NCI-H2107 (cell line): ENCODE measurements around the gene REG4.

Experiments used
- DNase-seq: peaks from one replicate; lab custom pipeline; 2025; lab: John Stamatoyannopoulos, UW

Gene REG4

GRCh38 chr1:119779869-119780356, 31.3 kb downstream of the REG4 start:
- DNase-seq: no peak

DNA sequence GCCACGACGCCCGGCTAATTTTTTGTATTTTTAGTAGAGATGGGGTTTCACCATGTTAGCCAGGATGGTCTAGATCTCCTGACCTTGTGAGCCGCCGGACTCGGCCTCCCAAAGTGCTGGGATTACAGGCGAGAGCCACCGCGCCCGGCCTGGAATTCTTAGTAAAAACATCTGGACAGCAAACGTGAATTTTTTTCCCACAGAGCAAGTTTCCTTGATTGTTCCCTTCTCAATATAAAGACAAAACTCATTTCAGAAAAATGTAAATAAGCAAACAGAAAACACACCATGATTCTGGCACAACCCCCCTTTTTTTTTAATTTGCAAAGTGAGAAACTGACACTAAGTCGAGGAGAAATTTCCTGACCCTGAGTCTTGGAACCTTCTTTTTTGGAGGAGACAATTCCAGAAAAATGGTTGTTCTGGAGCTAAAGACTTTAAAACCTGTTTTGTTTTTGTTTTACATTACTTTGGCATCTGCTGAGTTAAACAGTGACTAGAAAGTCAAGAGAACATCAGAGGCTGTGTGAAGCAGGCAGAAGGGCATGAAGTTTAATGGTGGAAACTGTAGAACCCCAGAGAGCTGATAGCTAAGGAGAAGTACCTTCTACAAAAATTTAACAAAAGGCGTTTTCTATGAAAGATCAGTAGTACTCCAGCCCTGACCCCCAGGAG, 32.2 kb downstream of the REG4 start:
- DNase-seq: no peak

GRCh38 chr1:119778359-119778758, 32.9 kb downstream of the REG4 start:
- no peak for DNase-seq

DNA sequence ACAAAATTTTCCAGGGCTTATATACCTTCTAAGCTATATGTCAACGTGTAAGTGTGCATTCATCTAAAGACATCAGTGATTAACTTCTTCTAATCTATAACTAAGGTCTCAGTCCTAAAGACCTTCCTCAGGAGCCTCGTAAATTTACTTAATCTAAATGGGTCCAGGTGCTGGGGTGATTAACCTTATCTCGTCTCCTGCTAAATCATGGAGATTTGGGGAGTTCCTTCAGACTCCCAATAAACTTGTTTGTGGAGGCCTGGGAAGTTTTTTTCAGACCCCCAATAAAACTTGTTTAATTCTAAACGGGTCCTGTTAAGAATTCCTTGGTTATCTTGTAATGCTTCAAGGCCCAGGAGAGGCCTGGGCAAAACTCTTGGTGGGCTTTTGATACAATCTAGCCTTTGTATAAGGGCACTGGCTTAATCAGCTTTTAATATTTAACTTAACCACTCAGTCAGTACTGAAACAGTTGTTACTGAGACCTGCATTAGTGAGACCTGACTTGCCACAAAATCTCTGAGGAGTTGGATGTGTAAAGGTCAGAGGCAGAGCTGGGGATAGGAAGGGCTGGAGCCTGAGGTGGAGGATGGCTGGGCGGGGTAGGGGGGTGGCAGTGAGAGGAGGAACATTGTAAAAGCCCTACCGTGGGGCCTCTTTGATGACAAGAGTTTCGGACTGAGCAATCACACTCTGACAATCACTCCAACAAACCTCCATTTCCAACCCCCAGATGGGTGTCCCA, 36.3 kb downstream of the REG4 start:
- DNase-seq: no peak

GRCh38 chr1:119773711-119774241, 37.5 kb downstream of the REG4 start:
- DNase-seq: no peak

DNA sequence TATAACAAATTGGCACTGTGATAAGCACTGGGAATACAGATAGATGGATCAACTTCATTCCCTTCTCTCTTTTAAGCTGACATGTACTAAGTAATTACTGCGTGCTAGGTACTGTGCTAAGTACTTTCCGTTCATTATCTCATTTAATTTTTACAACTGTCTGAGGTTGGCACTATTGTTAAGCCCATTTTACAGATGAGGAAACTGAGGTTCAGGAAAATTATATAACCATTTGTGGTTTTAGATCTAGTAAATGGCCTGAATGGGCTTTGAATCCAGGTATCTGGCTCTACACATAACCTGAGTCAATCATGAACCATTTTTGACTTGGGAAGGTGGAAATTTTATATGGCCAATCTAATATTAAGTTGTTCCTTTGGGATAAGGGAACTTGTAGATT, 39.0 kb downstream of the REG4 start:
- no peak for DNase-seq

GRCh38 chr1:119771770-119772169, 39.5 kb downstream of the REG4 start:
- DNase-seq: no peak

- DNase-seq: no peak
These were observed 40.2 kb downstream of the REG4 start for GRCh38 chr1:119771016-119771415.

GRCh38 chr1:119768778-119769177, 42.5 kb downstream of the REG4 start, which contains the start of gene HMGCS2:
TSS of gene HMGCS2 (minus strand) at chr1:119768905. CDS start at chr1:119768844, 61 bp downstream.
- no peak for DNase-seq

- no peak for DNase-seq
These were observed 43.8 kb downstream of the REG4 start for GRCh38 chr1:119767486-119767885.

- DNase-seq: no peak
These were observed 44.9 kb downstream of the REG4 start for GRCh38 chr1:119766374-119766794.

GRCh38 chr1:119764220-119764619, 47.0 kb downstream of the REG4 start:
- DNase-seq: no peak

DNA sequence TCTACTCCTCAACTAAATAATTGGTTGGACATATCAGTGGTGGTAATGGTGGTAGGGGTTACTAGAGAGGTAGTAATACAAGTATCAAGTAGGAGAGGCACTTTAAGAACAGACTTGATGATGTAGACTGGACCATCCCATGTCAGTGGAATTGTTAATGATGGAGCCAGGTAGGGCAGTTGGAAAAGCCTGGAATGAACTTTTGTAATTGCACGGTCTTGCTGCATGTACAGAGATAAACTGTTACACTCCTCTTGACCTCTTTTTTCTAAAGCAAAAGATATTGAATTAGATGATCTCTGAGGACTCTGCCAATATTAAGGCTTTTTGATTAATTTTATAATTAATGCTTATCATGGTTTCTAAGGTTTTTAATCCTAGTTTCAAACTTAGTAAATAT, 48.3 kb downstream of the REG4 start:
- DNase-seq: no peak

GRCh38 chr1:119762409-119762808, 48.9 kb downstream of the REG4 start:
- DNase-seq: no peak

DNA sequence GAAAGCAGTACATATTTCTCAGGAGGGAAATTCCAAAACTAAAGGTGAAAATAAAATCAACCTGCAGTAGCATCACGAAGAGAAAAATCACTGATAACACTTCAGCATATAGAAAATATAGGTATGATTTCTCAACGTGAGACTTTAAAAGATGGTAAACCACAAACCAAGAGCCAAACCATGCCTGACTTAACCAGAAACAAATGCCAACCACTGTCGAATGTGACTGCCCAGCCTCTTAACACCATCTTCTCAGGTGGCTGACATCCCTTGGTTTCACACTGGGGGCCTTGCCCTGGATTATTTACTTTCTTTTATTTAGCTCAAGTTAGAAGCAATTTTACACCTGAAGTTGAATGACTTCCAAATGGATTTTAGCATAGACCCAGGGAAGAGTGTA, 52.7 kb downstream of the REG4 start:
- DNase-seq: no peak

DNA sequence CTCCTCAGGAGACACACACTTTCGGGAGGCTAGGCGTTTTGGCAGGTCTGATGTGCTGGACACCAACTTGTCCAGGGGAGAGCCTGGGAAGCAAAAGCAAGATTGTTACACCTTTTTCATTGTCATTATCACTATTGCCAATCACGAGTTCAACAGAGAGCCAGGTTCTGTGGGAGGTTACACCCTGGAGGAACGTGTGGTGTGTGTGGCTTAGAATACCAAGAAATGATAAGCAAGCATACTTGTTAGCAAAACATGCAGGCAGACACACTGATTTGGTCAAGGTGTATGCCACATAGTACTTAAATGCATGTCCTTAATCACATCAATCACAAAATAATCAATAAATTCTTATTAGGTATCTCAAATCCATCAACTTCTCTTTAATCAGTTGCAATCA, 58.7 kb downstream of the REG4 start:
- DNase-seq: no peak

GRCh38 chr1:119748040-119748439, 63.2 kb downstream of the REG4 start:
- no peak for DNase-seq

DNA sequence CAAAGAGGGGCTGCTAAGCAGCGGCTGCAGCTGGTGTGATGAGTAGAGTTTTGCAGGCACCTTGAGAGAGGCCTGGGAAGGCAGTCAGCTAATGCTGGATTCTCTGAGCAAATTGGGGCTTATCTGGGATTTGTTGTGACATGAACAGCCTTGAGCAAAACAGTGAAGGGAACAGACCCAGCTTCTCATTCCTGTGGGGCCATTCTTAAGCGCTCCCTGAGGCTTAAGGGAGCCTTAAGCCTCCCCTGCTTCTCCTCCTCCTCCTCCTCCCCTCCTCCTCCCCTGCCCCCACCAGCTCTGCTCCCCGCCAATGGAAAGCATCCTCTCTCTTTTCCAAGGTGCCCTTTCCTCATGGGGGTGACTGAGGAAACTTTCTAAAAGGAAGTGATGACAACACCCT, 63.8 kb downstream of the REG4 start:
- DNase-seq: no peak

GRCh38 chr1:119745034-119745433, 66.2 kb downstream of the REG4 start:
- DNase-seq: no peak

DNA sequence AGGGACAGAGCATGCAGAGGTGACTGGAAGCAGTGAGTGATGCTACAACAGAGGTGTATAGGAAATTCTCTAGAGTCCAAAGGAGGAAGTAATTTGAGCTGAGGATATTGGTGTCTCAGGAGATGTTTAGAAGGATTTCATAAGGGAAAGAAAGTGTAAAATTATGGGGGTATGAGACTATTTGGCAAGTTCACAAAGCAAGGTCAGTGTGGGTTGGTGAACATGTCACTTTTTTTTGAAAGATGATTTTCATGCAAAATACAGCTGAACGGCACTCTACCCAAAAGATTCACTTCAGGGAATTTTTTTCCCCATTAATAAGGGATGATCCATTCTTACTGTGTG, 66.7 kb downstream of the REG4 start:
- no peak for DNase-seq
